HUDEP-2 (cell line): ENCODE measurements around the gene ERFL.
"Not testable (repeated sequence)": the region's sequence is repeated elsewhere in the genome, so short reads cannot be mapped to it uniquely, and the experiment has no call there.

ENCODE experiments used
- DNase-seq, 76 experiments: peaks; one replicate each; lab custom pipeline; 2025; ENCODE audit not compliant: unreplicated experiment in 76 of 76; lab: John Stamatoyannopoulos, UW

Gene ERFL

GRCh38 chr19:41879670-41880328, 48.5 kb downstream of the ERFL start:
- no peak for DNase-seq

GRCh38 chr19:41879080-41879479, 49.2 kb downstream of the ERFL start:
- no peak for DNase-seq

GRCh38 chr19:41877916-41878905, 50.0 kb downstream of the ERFL start:
- DNase-seq: no peak

GRCh38 chr19:41876847-41877832, 51.1 kb downstream of the ERFL start, which contains the start of gene CD79A:
TSS of gene CD79A (plus strand) at chr19:41877279. CDS start at chr19:41877305, 26 bp downstream.
- no peak for DNase-seq

GRCh38 chr19:41875973-41876372, 52.3 kb downstream of the ERFL start:
- DNase-seq: not testable (repeated sequence)

GRCh38 chr19:41872775-41873647, 55.2 kb downstream of the ERFL start:
- peak in 62 of 76 experiments; percentile 19 to 78 (median 60) for DNase-seq

GRCh38 chr19:41872384-41872774, 55.9 kb downstream of the ERFL start:
- no peak for DNase-seq

GRCh38 chr19:41871573-41872383, 56.5 kb downstream of the ERFL start:
- DNase-seq: peak in 4 of 76 experiments; percentile 18 to 43 (median 34)

- peak in 28 of 76 experiments; percentile 21 to 68 (median 34) for DNase-seq
Observed at GRCh38 chr19:41870401-41870873, 57.8 kb downstream of the ERFL start.

GRCh38 chr19:41869374-41869955, 58.8 kb downstream of the ERFL start:
- DNase-seq: no peak

- no peak for DNase-seq
Observed at GRCh38 chr19:41868989-41869300, 59.3 kb downstream of the ERFL start.

- DNase-seq: no peak
Observed at GRCh38 chr19:41868120-41868988, 59.9 kb downstream of the ERFL start.

- no peak for DNase-seq
Observed at GRCh38 chr19:41866284-41866683, 62.0 kb downstream of the ERFL start.

- no peak for DNase-seq
Observed at GRCh38 chr19:41864374-41864773, 63.9 kb downstream of the ERFL start.

- peak in 2 of 76 experiments; percentile 31 to 45 for DNase-seq
Observed at GRCh38 chr19:41863209-41863931, 64.9 kb downstream of the ERFL start.

- DNase-seq: no peak
Observed at GRCh38 chr19:41862445-41862986, 65.7 kb downstream of the ERFL start.
